B cell (primary cell): Measurements from ENCODE around the gene FBXO42.

Experiments
- CTCF ChIP-seq: fragments of 200-600 bp; IDR thresholded peaks from one replicate; pipeline ENCODE4 v1.8.0; 2022; ENCODE audit warnings: antibody characterized with exemption, mild to moderate bottlenecking
- EZH2 ChIP-seq: IDR thresholded peaks from 2 replicates; pipeline ENCODE4 v1.6.1; 2012; ENCODE audit warnings: borderline replicate concordance, low read depth, mild to moderate bottlenecking, moderate library complexity, low read length; ENCODE audit not compliant: insufficient read depth, poor library complexity, severe bottlenecking

- TF ChIP-seq CTCF: no peak
- no peak for TF ChIP-seq EZH2
Observed at GRCh38 chr1:16218674-16219071, 133.6 kb downstream of the FBXO42 start.
